ENCODE results near the gene SIDT1. TPM values are rescaled to one million over a fixed set of nuclear protein-coding genes. Genes with fewer than 3 reads are reported as not detected.

The SIDT1 gene
- total RNA-seq, 1 donor from 2014 or later: not detected

- H3K27ac ChIP-seq: no peak overlapping the region
- no peak overlapping the region for H3K4me3 ChIP-seq
- no peaks in the 10 kb centered on the region for H3K4me1 ChIP-seq
- H3K36me3 ChIP-seq: peaks cover 0 to 12% of the 10 kb centered on the region in 2 donors
- no peaks in the 10 kb centered on the region for H3K9me3 ChIP-seq
- H3K27me3 ChIP-seq: no peaks in the 10 kb centered on the region
- DNase-seq (ENCODE audit: low spot score in 2 of 2): no peak
- no peak for TF ChIP-seq CTCF (IDR thresholded peaks at IDR 0.05)
- intact Hi-C loops (cut with DNase I): no loop called here
These were observed 33.9 kb upstream of the SIDT1 start for GRCh38 chr3:113498221-113499005.

GRCh38 chr3:113499081-113499480, 33.3 kb upstream of the SIDT1 start:
- no peak for TF ChIP-seq CTCF (IDR thresholded peaks at IDR 0.05)
- DNase-seq (ENCODE audit: low spot score in 2 of 2): no peak
- Histone ChIP-seq H3K9me3 (no peaks in the 10 kb centered on the region), H3K4me3 (no peak overlapping the region), H3K36me3 (peaks cover 0 to 12% of the 10 kb centered on the region in 2 donors), H3K4me1 (no peaks in the 10 kb centered on the region), H3K27me3 (no peaks in the 10 kb centered on the region), H3K27ac (no peak overlapping the region)
- intact Hi-C loops (cut with DNase I): no loop called here

- H3K4me3 ChIP-seq: no peak overlapping the region
- no peak overlapping the region for H3K27ac ChIP-seq
- no peak for TF ChIP-seq CTCF (IDR thresholded peaks at IDR 0.05)
- no peaks in the 10 kb centered on the region for H3K4me1 ChIP-seq
- no peaks in the 10 kb centered on the region for H3K9me3 ChIP-seq
- intact Hi-C loops (cut with DNase I): no loop called here
- no peaks in the 10 kb centered on the region for H3K27me3 ChIP-seq
- peaks cover 0 to 24% of the 10 kb centered on the region in 2 donors for H3K36me3 ChIP-seq
- DNase-seq (ENCODE audit: low spot score in 2 of 2): no peak
These were observed 30.8 kb upstream of the SIDT1 start for GRCh38 chr3:113501597-113501996.

- no peaks in the 10 kb centered on the region for H3K9me3 ChIP-seq
- H3K4me3 ChIP-seq: no peak overlapping the region
- H3K4me1 ChIP-seq: no peaks in the 10 kb centered on the region
- no peak for TF ChIP-seq CTCF (IDR thresholded peaks at IDR 0.05)
- intact Hi-C loops (cut with DNase I): no loop called here
- H3K27me3 ChIP-seq: no peaks in the 10 kb centered on the region
- DNase-seq (ENCODE audit: low spot score in 2 of 2): no peak
- H3K27ac ChIP-seq: no peak overlapping the region
- peaks cover 0 to 12% of the 10 kb centered on the region in 2 donors for H3K36me3 ChIP-seq
These were observed 26.5 kb upstream of the SIDT1 start for GRCh38 chr3:113505867-113506266.

GRCh38 chr3:113507501-113508067, 24.8 kb upstream of the SIDT1 start:
- intact Hi-C loops (cut with DNase I): no loop called here
- Histone ChIP-seq H3K9me3 (no peaks in the 10 kb centered on the region), H3K4me3 (no peak overlapping the region), H3K36me3 (peaks cover 0 to 12% of the 10 kb centered on the region in 2 donors), H3K4me1 (no peaks in the 10 kb centered on the region), H3K27ac (no peak overlapping the region), H3K27me3 (no peaks in the 10 kb centered on the region)
- TF ChIP-seq CTCF (IDR thresholded peaks at IDR 0.05): no peak
- DNase-seq (ENCODE audit: low spot score in 2 of 2): no peak

Data from ascending aorta (tissue), 2 donors.